ENCODE measurements around the gene PRX. TPM values are rescaled to one million over a fixed set of nuclear protein-coding genes. Genes with fewer than 3 reads are reported as not detected.

Gene PRX
- total RNA-seq, 1 experiment from 2014 or later = 5.6 TPM

Other genes with a start within 250 kb of the PRX start
- gene MAP3K10, start 222.0 kb downstream of the PRX start, total RNA-seq (2014; rRNA removed; shearing (Covaris generic); ENCODE audit: low replicate concordance) = 4.2 and 13.8 TPM in 2 replicates
- not detected in 2 replicates for gene TTC9B, start 195.0 kb downstream of the PRX start, total RNA-seq (2014; rRNA removed; shearing (Covaris generic); ENCODE audit: low replicate concordance)
- not detected in 2 replicates for gene CCNP, start 186.7 kb downstream of the PRX start, total RNA-seq (2014; rRNA removed; shearing (Covaris generic); ENCODE audit: low replicate concordance)
- gene AKT2, start 128.0 kb downstream of the PRX start, total RNA-seq (2014; rRNA removed; shearing (Covaris generic); ENCODE audit: low replicate concordance) = 104 and 131 TPM in 2 replicates
- 27.0 and 37.3 TPM in 2 replicates for gene C19orf47, start 65.0 kb downstream of the PRX start, total RNA-seq (2014; rRNA removed; shearing (Covaris generic); ENCODE audit: low replicate concordance)
- gene PLD3, start 64.7 kb downstream of the PRX start, total RNA-seq (2014; rRNA removed; shearing (Covaris generic); ENCODE audit: low replicate concordance) = 141 and 144 TPM in 2 replicates
- 0.22 and 0.69 TPM in 2 replicates for gene HIPK4, start 23.2 kb downstream of the PRX start, total RNA-seq (2014; rRNA removed; shearing (Covaris generic); ENCODE audit: low replicate concordance)
- 19.1 and 35.3 TPM in 2 replicates for gene SERTAD1, start 12.6 kb upstream of the PRX start, total RNA-seq (2014; rRNA removed; shearing (Covaris generic); ENCODE audit: low replicate concordance)
- 15.9 and 38.3 TPM in 2 replicates for gene SERTAD3, start 31.0 kb upstream of the PRX start, total RNA-seq (2014; rRNA removed; shearing (Covaris generic); ENCODE audit: low replicate concordance)
- 140 and 179 TPM in 2 replicates for gene BLVRB, start 52.4 kb upstream of the PRX start, total RNA-seq (2014; rRNA removed; shearing (Covaris generic); ENCODE audit: low replicate concordance)
- 0.16 and 3.0 TPM in 2 replicates for gene SPTBN4, start 53.6 kb upstream of the PRX start, total RNA-seq (2014; rRNA removed; shearing (Covaris generic); ENCODE audit: low replicate concordance)
- gene SHKBP1, start 163.5 kb upstream of the PRX start, total RNA-seq (2014; rRNA removed; shearing (Covaris generic); ENCODE audit: low replicate concordance) = 61.7 and 105 TPM in 2 replicates
- 12.9 and 26.5 TPM in 2 replicates for gene LTBP4, start 188.0 kb upstream of the PRX start, total RNA-seq (2014; rRNA removed; shearing (Covaris generic); ENCODE audit: low replicate concordance)